HUDEP-2 (cell line): ENCODE data around the gene LMF1.
"Not testable (repeated sequence)": the region's sequence is repeated elsewhere in the genome, so short reads cannot be mapped to it uniquely, and the experiment has no call there.

Source experiments
- DNase-seq, 76 experiments: peaks; one replicate each; lab custom pipeline; 2025; ENCODE audit not compliant: unreplicated experiment in 76 of 76; lab: John Stamatoyannopoulos, UW

The LMF1 gene

DNA sequence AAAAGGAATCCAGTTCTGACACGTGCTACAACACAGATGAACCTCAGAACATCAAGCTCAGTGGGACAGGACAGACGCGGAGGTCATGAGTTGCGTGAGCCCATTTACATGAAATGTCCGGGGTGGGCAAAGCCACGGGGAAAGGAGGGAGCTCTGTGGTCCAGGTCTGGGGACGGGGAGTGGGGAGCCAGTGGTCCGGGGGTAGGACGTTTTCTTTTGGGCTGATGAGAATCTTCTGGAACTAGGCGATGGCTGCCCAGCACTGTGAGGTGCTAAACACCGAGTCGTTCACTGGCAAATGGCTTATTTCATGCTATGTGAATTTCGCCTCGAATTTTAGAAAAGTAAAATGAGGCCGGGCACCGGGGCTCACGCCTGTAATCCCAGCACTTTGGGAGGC lies 2.6 kb upstream of the LMF1 start:
- no peak for DNase-seq

DNA sequence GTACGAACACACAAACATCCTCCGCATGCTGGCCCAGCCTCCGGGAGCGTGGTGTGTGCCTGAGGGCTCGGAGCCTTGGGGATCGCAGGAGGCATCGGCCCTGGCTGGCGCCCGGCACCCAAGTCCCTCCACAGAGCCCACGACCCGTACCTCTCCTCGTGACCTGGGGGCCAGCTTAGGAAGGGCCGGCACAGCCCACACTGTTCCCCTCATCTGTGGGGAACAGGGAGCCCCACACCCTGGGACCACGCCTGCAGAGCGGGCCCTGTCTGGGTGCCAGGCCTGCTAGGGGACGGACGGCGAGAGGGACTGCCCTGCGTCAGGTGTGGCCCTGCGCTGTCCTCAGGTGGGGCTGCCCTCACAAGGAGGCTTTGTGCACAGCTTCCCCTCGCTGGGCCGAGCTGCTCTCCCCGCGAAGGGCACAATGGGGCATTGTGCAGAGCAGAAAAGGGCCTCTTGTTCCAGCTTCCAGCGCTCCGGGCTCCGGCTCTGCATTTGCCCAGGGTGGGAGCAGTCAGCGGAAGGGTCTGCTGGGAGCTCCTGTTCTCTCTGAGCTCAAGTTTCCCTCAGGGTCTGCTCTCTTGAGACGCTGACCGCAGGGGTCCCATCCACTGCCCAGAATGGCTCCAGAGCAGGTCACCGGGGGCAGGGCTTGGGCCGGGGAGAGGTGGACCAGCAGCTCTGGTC lies 1.7 kb upstream of the LMF1 start:
- no peak for DNase-seq

DNA sequence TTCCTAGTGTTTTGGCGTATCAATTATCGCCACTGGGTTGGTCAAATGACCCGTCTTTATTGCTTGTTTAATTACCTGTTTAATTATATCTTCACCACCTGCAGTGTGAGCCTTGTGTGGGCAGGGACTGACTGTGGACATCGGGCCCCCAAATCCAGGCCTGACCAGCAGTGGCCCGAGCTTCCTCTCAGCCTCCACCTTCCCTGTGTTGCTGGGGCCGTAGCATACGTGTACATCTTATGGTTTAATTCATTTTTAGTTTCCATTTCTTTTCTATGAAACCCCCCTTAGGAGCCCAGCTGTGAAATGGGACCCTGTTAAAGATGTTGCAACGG lies 1.2 kb upstream of the LMF1 start:
- no peak for DNase-seq

DNA sequence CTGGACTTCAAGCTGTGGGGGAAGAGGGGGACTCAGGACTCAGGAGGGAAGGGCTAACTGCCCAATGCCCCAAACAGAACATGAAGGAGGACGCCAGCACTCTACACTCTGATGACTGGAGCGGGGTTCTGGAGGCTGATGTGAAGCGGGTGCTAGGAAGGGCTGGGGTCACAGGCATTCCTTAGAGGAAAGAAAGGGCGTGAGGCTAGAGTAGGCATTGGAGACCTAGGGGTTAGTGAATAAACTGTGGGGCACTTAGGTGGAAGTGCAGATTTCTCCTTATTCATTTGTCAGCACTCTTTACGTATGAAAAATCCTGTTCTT lies 760 bp upstream of the LMF1 start:
- no peak for DNase-seq

DNA sequence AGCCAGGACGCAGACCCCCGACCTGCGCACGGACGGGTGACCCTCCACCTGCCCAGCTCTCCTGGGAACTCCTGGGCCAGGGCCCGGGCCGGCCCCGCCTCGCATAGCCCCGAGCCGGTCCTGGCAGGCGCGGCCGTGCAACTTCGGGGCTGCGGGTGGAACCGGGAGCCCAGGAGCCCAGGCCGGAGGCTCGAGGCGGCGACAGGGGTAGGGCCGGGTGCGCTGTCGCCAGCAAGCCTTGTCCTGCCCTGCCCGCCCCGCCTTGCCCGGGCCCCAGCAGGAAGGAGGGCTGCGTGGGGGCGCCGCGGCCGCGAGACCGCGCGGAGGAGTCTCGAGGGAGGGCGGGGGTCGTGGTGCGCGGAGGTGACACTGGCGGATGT lies 408 bp downstream of the LMF1 start:
- DNase-seq, result peak in 3 of 76 experiments; percentile 38 to 57 (median 54)

DNA sequence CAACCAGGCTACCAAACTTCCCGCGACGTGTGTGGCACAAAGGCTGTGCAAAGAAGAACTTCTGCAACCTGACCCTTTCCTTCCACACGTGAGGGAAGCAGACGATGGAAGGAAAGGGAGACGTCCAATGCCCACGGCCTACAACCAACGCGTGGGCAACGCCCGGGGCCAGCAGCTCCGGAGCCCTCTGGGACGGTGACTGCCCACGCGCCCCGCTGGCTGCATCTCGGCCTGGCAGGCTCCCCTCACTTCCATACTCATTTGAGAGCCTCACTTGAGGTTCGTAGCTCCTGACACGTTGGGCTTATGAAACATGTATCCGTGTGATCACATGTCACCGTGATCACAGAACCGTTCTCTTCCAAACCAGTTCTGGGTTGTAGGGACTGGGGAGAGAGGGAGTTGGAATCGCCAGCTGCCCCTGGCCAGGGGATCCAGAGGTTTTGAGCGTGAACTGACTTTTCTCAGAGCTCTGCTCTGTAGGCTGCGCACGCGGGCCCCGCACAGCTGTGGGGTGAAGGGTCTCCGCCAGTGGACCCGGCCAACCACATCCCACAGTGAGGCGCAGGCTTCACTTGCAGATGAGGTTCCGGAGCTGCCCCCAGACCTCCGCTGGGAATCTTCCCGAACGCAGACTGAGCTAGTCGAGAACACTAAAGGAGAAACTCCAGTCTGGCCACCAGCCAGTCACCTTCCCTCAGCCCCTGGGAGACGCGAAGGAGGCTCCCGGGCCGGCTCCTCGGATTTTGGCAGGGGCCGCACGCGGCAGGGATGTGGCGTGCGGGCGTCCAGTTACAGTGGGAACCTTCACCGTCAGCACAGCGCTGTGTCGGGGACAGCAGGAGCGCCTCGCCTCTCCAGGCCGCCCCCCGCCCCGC lies 1.0 kb downstream of the LMF1 start:
- DNase-seq, result peak in 4 of 76 experiments; percentile 4 to 22 (median 14)

DNA sequence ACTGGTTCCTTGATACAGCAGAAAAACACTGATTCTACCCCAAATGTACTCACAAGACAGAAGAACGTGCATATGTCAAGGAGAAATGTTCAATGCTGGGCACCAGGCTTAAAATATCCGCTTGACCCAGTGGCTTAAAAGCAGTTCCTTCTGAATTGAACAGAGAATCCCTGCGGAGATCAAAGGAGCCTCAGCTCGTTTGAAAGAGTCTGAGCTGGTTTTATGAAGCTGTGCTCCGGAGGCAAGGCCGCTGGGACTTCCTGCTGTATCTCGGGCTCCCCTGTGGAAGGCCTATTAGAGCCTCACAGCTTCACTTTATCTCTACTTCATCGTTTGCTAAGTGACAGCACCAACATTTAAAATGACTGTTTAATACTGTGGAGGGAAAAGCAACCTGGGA lies 2.2 kb downstream of the LMF1 start:
- no peak for DNase-seq

DNA sequence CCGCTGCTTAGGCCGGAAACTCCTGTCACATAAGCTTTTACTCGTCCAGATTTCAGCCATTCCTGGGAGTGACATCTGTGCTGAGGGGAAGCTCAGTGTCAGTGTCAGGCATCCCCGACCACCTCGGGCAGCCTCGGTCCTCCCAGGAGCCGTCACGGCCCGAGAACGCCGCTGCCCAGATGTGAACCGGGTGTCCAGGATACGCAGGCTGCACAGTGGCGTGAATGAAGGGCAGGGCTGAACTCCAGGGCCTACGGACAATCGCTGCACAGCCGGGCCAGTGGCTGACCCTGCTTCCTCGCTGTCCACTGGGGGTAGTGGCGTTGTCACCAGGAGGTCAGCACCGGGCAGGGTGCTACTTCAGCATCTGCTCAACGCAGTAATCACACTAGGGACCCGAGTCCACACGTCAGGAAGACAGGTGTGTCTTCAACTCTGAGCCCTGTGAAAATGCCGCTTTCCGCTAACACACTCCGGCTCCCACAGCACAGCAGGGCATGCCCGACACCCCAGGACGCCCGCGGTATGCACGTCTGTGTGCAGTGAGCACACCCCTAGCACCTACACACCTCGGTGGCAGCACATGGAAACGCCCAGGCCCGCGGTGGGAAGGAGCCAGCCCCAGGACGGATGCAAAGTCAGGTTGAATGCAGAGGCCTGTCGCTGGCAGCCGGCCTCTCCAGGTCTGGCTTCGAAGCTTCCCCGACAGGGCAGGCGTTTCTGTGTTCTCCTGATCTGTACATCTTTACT lies 3.1 kb downstream of the LMF1 start:
- no peak for DNase-seq

DNA sequence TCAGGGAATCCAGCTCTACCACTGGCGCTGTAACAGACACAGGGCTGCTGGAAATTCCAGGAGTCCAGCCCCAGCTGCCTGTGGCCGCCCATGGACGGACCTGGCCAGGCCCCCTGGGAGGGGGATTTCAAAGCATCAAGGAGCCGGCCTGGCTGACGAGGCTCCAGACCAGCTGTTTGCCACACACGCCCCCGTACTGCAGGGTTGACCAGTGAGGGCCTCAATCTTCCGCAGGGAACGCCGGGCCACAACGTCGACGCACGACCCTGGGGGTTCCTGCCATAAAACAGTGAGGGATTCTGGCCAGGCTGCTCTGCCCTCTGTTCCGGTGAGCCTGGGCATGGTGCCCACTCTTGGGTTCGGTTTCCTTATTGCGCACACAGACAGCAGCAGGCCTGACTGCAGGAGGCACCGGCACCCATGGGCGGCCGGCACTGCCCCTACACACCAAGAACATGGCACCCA lies 3.7 kb downstream of the LMF1 start:
- no peak for DNase-seq

DNA sequence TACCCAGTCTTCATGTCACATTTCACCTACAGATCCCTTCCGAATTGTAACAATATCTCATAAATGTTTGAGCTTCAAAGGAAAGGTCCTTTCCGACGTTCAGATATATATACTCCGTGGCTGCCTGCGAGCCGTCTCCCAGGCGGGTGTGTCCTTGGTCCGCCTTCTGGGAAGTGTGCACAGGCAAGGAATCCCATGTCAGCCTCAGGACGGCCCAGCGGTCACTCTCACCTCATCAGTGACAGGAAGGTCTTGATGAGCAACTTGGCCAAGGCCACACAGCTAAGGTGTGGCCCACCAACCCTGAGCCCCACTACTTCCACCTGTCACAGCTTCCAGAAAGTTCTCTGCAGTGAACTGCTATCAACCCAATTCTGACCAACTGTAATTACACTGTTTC lies 4.3 kb downstream of the LMF1 start:
- DNase-seq, result no peak

DNA sequence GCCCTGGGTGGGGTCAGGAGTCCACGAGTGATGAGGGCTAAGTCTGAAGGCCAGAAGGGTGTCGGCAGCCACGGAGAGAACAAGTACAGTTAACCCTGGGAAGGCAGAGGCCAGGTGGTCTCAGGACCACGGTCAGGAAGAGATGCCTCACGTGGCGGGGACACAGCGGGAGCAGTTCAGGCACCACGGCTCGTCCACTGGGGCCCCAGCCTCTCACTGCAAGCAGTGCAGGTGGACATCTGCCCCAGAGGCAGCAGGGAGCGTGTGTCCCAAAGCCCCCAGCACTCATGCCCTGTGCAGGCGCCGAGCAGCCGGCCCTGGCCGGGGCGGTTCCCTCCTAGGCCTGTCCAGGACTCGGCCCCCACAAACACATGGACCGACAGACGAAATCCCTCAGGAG lies 4.7 kb downstream of the LMF1 start:
- no peak for DNase-seq

DNA sequence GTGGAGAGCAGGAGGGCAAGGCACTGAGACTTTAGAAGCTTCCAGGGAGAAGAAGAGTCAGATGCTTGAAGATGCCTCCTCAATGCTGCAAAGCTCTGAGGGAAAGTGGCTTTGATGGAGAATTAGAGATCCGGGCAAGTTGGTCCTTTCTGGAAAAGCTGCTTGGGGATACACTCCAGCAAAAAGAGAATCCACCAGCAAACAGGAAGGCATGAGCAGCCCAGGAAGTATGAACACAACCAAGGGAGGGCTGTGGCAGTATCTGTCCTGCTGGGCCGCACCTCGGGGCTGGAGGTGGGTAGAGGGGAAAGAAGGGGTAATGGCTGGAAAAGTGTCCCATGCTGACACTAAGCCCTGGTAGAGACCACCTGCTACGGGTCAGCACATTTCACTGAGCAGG lies 5.3 kb downstream of the LMF1 start:
- DNase-seq, result no peak

DNA sequence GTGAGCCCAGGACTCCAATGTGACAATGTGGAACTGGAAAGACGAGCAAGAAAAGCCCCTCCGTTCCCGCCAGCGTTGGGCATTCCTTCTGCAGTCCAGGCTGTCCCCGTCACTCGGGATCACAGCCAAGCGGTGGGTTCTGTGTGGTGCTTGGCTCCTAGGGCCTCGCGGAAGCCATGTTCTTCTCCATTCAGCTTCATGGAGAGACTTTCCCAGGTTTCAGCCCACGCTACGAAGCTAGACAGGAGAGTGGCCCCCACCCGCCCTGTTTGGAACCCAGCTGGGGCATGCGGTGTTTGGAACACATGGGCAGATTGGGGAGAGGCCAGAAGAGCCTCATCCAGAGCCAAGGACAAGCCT lies 5.8 kb downstream of the LMF1 start:
- DNase-seq, result no peak

DNA sequence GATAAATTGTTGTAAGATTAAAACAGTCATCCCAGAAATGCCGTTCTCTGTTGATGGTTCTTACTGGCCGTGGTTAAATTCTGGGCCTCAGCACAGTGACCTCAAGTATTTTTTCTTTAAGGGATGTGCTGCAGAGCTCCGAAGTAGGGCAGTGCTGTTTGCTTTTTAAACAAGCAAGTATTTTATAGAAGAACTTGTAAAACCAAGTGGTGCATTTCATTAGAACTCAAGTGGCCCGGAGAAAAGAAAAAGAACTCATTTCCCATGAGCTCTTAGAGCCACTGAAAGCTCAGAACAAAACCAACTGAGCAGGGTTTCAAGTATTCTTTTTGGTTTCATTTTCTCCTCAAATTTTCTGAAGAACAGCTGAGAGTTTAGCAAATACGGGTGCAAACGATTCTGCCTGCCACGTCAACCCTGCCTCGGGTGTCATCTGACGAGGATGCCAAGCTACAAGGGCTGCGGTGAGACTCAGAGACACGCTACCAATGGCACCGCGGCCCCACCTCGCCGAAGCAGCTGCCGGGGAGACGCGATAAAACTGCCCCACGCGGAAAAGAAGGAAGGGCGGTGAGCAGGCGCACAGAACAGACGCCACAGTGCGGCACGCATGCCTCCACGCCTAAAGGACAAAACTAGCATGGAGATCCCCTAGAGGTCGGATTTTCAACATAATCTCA lies 6.3 kb downstream of the LMF1 start:
- DNase-seq, result no peak

DNA sequence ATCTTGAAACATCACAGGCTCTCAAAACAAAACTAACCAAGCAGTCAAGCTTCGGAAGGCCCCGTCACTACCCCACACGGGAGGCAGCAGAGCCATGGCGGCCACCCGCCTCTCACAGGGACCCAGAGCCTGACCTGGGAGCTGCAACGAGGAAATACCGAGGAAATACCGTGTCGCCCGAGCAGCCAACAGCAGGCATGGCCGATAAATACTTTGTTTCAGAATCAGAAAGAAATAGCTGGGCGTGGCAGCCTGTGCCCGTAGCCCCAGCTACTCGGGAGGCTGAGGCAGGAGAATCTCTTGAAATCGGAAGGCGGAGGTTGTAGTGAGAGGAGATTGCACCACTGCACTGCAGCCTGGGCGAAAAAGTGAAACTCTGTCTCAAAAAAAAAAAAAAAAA lies 6.9 kb downstream of the LMF1 start:
- no peak for DNase-seq

DNA sequence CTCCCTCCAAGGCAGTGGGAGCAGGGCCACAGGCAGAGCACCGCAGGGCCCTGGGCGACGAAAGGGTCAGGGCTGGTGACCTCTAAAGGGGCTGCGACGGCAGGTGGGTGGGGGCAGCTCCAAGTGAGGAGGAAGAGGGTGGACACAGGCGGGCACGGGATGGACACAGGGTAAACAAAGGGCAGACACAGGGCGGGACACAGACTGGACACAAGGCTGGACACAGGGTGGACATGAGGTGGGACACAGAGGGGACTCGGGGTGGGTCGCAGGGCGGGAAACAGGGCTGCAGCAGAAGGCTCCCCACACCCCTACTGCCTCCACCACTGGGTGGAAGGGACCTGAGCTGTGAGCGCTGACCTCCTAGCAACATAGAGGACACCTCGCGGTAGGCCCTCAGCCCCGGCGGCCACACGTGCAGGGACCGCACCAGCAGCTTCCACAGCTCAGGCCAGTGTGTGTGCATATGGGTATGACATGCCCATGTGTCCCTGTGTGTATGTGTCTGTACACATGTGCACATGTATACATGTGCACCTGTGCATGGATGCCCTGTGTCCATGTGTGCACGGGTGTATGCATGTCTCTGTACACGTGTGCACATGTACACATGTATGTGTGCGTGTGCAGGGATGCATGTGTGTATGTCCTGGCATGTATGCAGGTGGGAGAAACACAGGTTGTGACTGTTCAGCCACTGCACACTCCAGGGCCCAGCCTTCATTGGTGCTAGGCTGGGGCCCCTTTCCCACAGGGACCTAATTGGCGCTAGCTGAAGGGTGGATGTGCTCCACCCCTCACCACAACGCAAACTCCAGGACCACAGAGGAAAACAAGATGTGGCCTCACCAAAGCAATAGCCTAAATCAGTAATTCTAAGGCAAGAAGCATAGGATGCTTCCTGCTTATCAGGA lies 7.6 kb downstream of the LMF1 start:
- DNase-seq, result no peak

DNA sequence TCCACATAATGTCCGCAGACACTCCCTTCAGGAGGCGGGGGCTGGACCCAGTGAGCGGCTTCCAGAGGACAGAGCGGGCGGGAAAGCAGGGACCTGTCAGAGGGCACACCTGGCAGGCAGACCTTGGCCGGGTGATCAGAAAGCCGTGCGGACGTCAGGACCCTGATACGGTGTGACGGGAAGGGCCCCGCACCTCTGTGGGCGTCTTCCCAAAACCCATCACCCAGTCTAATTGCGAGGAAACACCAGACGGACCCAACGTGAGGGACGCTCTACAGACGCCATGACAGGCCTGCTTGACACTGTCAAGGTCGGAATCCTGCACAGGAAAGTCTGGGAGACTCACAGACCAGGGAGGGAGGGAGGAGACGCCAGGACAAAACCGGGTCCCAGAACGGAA lies 8.4 kb downstream of the LMF1 start:
- no peak for DNase-seq

DNA sequence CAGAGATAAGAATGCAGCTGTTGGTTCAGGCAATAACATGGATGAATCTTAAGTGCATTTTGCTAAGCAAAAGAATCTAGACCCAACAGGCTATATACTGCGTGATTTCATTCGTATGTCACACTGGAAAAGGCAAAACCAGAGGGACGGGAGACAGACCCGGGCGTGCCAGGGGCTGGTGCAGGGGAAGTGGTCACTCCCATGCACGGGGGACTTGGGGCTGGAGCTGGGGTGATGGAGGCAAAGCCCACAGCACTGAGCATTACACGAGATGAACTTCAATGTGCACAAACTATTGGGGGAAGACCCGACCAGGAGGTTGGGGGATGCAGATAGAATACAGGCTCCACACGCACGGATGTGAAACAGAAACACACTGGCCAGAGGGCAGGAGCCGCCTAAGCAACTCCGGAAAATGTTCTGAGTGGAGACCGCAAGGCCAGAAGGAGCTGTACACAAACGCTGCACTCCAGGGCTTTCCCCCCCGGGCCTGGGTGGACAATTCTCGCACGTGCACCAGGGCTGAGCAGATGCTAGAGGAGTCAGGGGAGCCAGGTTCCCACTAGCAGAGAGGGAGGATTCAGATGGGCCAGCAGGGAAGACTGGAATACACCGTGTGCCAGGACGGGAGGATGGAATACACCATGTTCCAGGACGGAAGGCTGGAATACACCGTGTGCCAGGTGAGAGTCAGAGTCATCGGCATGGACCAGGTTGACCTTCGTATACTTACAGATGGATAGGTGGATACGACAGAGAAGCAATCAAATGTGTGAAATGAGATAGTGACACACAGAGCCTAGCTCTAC lies 11.3 kb downstream of the LMF1 start:
- no peak for DNase-seq

DNA sequence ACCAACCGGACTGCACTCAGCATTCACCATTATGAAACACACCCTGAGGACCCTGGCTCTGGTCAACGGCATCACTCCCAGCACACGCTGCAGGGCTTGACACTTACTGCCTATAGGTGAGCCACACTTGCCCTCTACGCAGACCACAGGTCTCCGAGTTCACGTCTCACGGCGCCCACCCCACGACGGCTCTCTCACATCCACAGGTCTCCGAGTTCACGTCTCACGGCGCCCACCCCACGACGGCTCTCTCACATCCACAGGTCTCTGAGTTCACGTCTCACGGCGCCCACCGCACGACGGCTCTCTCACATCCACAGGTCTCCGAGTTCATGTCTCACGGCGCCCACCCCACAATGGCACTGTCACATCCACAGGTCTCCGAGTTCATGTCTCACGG lies 15.0 kb downstream of the LMF1 start:
- not testable (repeated sequence) for DNase-seq
